OCI-LY7 (cell line): ENCODE data around the gene LRRC42.

Source experiments
- CTCF ChIP-seq: fragments of 200-600 bp; sonication (generic); conservative IDR thresholded peaks from 2 replicates; pipeline ENCODE4 v1.5.1; 2014; ENCODE audit warnings: mild to moderate bottlenecking, antibody characterized with exemption, low read length, moderate library complexity, mixed read lengths
- EZH2phosphoT487 ChIP-seq: fragments of 200-600 bp; sonication (generic); IDR thresholded peaks from 2 replicates; pipeline ENCODE4 v1.6.1; 2018; ENCODE audit warnings: low read depth, borderline replicate concordance, mild to moderate bottlenecking, mixed run types, antibody characterized with exemption, low read length, moderate library complexity, mixed read lengths

- no peak for TF ChIP-seq CTCF
- TF ChIP-seq EZH2phosphoT487, result no peak
Observed at GRCh38 chr1:53966794-53967193, 20.6 kb downstream of the LRRC42 start.
